HepG2 (cell line): ENCODE results near the gene PIBF1. TPM values are rescaled to one million over a fixed set of nuclear protein-coding genes. Genes with fewer than 3 reads are reported as not detected.

Source experiments
- ARID2 ChIP-seq: sonication (generic); formaldehyde crosslinking; IDR thresholded peaks from 2 replicates; pipeline ENCODE4 v1.8.1; 2022; ENCODE audit warnings: mild to moderate bottlenecking, missing genetic modification reagents, borderline replicate concordance
- RBM39 ChIP-seq: fragments of 200-400 bp; formaldehyde crosslinking; IDR thresholded peaks from one replicate; pipeline ENCODE4 v1.6.1; 2018; ENCODE audit warnings: antibody characterized with exemption, mild to moderate bottlenecking, low read depth, low read length; ENCODE audit not compliant: poor library complexity, severe bottlenecking
- ZNF292 ChIP-seq: sonication (generic); formaldehyde crosslinking; IDR thresholded peaks from 2 replicates; pipeline ENCODE4 v1.8.1; 2022; ENCODE audit warnings: mild to moderate bottlenecking, low read depth, missing genetic modification reagents, borderline replicate concordance
- ZNF883 ChIP-seq: sonication (generic); formaldehyde crosslinking; IDR thresholded peaks from 2 replicates; pipeline ENCODE4 v1.5.1; 2020; ENCODE audit warnings: mild to moderate bottlenecking, missing genetic modification reagents; ENCODE audit errors: not compliant biosample characterization
- polyA plus RNA-seq, 8 experiments: library from polyadenylated mRNA; depleted of rRNA in 3 of 8; stranded (reverse) in 7 of 8; unstranded in 1 of 8; fragments of >200 nt; fragmentation: Illumina TruSeq in 4 of 8; extraction: Trizol in 4 of 8; gene quantifications; 2 replicates each; pipeline versions ENCODE4 v1.2.1 to v1.2.3, GENCODE V29; 2011 to 2016; ENCODE audit warnings: low read depth in 4 of 8, missing spikeins in 1 of 8, mixed read lengths in 1 of 8; ENCODE audit not compliant: insufficient read depth in 1 of 8
- total RNA-seq, 5 experiments: library from RNA; depleted of rRNA; stranded (reverse); fragments of >200 nt; fragmentation: Illumina TruSeq; extraction: Trizol; gene quantifications; 2 replicates each; pipeline ENCODE4 v1.2.3, GENCODE V29; 2016; ENCODE audit warnings: low read depth in 1 of 5
- TF ChIP-seq, protein P1 (sequence below): sonication (generic); formaldehyde crosslinking; IDR thresholded peaks from 2 replicates; pipeline ENCODE4 v1.4.0; 2020; ENCODE audit warnings: mild to moderate bottlenecking, missing genetic modification reagents
- TF ChIP-seq, protein P2 (sequence below): sonication (generic); formaldehyde crosslinking; IDR thresholded peaks from 2 replicates; pipeline ENCODE4 v1.9.0; 2022; ENCODE audit warnings: missing genetic modification reagents, mild to moderate bottlenecking, borderline replicate concordance
- TF ChIP-seq, protein P3 (sequence below): sonication (generic); formaldehyde crosslinking; IDR thresholded peaks from 2 replicates; pipeline ENCODE4 v1.4.0; 2020; ENCODE audit warnings: missing genetic modification reagents, borderline replicate concordance
- TF ChIP-seq, protein P4 (sequence below): sonication (generic); formaldehyde crosslinking; IDR thresholded peaks from 2 replicates; pipeline ENCODE4 v1.4.0; 2020; ENCODE audit warnings: missing genetic modification reagents, mild to moderate bottlenecking, borderline replicate concordance
- TF ChIP-seq, protein P5 (sequence below): sonication (generic); formaldehyde crosslinking; IDR thresholded peaks from 2 replicates; pipeline ENCODE4 v1.5.0; 2020; ENCODE audit warnings: mild to moderate bottlenecking, missing genetic modification reagents, moderate library complexity
- TF ChIP-seq, protein P6 (sequence below), 2 experiments: IDR thresholded peaks; 2 replicates each; pipeline ENCODE4 v1.6.1; 2011 to 2012; ENCODE audit warnings: low read length in 2 of 2, borderline replicate concordance in 1 of 2, low read depth in 1 of 2, mild to moderate bottlenecking in 1 of 2, moderate library complexity in 1 of 2

The PIBF1 gene
- total and polyA plus RNA-seq, 2 of the 13 experiments (the other 11 are each of a cell fraction or from before 2014, with no cell fraction given), result 4.2 to 15.8 TPM

DNA sequence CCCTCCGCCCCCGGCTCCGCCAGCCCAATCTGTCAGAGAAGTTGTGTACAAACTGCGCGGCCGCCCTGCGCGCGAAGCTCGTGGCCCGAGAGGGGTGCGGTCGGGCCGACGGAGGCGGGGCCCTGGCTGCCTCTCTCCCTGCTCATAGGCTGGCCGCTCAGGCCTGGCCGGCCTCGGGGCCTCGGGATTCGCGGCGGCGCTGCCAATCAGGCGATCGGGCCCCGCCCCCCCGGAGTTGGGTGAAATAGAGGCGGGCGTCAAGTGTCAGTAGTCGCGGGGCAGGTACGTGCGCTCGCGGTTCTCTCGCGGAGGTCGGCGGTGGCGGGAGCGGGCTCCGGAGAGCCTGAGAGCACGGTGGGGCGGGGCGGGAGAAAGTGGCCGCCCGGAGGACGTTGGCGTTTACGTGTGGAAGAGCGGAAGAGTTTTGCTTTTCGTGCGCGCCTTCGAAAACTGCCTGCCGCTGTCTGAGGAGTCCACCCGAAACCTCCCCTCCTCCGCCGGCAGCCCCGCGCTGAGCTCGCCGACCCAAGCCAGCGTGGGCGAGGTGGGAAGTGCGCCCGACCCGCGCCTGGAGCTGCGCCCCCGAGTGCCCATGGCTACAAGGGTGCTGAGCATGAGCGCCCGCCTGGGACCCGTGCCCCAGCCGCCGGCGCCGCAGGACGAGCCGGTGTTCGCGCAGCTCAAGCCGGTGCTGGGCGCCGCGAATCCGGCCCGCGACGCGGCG, 277.0 kb downstream of the PIBF1 start, which contains the start of gene KLF5 (continued):
- TF ChIP-seq, protein P1, sequence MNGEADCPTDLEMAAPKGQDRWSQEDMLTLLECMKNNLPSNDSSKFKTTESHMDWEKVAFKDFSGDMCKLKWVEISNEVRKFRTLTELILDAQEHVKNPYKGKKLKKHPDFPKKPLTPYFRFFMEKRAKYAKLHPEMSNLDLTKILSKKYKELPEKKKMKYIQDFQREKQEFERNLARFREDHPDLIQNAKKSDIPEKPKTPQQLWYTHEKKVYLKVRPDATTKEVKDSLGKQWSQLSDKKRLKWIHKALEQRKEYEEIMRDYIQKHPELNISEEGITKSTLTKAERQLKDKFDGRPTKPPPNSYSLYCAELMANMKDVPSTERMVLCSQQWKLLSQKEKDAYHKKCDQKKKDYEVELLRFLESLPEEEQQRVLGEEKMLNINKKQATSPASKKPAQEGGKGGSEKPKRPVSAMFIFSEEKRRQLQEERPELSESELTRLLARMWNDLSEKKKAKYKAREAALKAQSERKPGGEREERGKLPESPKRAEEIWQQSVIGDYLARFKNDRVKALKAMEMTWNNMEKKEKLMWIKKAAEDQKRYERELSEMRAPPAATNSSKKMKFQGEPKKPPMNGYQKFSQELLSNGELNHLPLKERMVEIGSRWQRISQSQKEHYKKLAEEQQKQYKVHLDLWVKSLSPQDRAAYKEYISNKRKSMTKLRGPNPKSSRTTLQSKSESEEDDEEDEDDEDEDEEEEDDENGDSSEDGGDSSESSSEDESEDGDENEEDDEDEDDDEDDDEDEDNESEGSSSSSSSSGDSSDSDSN (CRISPR knock-in tag), result peak; percentile 75; the same call in 1 of the 2 replicates
- TF ChIP-seq RBM39 (no peak), ZNF292 (CRISPR knock-in tag) (no peak), ZNF883 (CRISPR knock-in tag) (no peak), ARID2 (CRISPR knock-in tag) (0 out of 2 replicates have a peak, but pooled peaks have one; percentile 78)
- TF ChIP-seq, protein P2, sequence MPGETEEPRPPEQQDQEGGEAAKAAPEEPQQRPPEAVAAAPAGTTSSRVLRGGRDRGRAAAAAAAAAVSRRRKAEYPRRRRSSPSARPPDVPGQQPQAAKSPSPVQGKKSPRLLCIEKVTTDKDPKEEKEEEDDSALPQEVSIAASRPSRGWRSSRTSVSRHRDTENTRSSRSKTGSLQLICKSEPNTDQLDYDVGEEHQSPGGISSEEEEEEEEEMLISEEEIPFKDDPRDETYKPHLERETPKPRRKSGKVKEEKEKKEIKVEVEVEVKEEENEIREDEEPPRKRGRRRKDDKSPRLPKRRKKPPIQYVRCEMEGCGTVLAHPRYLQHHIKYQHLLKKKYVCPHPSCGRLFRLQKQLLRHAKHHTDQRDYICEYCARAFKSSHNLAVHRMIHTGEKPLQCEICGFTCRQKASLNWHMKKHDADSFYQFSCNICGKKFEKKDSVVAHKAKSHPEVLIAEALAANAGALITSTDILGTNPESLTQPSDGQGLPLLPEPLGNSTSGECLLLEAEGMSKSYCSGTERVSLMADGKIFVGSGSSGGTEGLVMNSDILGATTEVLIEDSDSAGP (CRISPR knock-in tag), result peak; percentile 66; the same call in 1 of the 2 replicates
- TF ChIP-seq, protein P3, sequence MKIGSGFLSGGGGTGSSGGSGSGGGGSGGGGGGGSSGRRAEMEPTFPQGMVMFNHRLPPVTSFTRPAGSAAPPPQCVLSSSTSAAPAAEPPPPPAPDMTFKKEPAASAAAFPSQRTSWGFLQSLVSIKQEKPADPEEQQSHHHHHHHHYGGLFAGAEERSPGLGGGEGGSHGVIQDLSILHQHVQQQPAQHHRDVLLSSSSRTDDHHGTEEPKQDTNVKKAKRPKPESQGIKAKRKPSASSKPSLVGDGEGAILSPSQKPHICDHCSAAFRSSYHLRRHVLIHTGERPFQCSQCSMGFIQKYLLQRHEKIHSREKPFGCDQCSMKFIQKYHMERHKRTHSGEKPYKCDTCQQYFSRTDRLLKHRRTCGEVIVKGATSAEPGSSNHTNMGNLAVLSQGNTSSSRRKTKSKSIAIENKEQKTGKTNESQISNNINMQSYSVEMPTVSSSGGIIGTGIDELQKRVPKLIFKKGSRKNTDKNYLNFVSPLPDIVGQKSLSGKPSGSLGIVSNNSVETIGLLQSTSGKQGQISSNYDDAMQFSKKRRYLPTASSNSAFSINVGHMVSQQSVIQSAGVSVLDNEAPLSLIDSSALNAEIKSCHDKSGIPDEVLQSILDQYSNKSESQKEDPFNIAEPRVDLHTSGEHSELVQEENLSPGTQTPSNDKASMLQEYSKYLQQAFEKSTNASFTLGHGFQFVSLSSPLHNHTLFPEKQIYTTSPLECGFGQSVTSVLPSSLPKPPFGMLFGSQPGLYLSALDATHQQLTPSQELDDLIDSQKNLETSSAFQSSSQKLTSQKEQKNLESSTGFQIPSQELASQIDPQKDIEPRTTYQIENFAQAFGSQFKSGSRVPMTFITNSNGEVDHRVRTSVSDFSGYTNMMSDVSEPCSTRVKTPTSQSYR, result no peak
- TF ChIP-seq, protein P4, sequence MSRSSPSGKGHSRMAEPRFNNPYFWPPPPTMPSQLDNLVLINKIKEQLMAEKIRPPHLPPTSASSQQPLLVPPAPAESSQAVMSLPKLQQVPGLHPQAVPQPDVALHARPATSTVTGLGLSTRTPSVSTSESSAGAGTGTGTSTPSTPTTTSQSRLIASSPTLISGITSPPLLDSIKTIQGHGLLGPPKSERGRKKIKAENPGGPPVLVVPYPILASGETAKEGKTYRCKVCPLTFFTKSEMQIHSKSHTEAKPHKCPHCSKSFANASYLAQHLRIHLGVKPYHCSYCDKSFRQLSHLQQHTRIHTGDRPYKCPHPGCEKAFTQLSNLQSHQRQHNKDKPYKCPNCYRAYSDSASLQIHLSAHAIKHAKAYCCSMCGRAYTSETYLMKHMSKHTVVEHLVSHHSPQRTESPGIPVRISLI, result no peak
- TF ChIP-seq, protein P5, sequence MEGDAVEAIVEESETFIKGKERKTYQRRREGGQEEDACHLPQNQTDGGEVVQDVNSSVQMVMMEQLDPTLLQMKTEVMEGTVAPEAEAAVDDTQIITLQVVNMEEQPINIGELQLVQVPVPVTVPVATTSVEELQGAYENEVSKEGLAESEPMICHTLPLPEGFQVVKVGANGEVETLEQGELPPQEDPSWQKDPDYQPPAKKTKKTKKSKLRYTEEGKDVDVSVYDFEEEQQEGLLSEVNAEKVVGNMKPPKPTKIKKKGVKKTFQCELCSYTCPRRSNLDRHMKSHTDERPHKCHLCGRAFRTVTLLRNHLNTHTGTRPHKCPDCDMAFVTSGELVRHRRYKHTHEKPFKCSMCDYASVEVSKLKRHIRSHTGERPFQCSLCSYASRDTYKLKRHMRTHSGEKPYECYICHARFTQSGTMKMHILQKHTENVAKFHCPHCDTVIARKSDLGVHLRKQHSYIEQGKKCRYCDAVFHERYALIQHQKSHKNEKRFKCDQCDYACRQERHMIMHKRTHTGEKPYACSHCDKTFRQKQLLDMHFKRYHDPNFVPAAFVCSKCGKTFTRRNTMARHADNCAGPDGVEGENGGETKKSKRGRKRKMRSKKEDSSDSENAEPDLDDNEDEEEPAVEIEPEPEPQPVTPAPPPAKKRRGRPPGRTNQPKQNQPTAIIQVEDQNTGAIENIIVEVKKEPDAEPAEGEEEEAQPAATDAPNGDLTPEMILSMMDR, result no peak
- TF ChIP-seq, protein P6, sequence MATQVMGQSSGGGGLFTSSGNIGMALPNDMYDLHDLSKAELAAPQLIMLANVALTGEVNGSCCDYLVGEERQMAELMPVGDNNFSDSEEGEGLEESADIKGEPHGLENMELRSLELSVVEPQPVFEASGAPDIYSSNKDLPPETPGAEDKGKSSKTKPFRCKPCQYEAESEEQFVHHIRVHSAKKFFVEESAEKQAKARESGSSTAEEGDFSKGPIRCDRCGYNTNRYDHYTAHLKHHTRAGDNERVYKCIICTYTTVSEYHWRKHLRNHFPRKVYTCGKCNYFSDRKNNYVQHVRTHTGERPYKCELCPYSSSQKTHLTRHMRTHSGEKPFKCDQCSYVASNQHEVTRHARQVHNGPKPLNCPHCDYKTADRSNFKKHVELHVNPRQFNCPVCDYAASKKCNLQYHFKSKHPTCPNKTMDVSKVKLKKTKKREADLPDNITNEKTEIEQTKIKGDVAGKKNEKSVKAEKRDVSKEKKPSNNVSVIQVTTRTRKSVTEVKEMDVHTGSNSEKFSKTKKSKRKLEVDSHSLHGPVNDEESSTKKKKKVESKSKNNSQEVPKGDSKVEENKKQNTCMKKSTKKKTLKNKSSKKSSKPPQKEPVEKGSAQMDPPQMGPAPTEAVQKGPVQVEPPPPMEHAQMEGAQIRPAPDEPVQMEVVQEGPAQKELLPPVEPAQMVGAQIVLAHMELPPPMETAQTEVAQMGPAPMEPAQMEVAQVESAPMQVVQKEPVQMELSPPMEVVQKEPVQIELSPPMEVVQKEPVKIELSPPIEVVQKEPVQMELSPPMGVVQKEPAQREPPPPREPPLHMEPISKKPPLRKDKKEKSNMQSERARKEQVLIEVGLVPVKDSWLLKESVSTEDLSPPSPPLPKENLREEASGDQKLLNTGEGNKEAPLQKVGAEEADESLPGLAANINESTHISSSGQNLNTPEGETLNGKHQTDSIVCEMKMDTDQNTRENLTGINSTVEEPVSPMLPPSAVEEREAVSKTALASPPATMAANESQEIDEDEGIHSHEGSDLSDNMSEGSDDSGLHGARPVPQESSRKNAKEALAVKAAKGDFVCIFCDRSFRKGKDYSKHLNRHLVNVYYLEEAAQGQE (IDR thresholded peaks at IDR 0.05; ENCODE audit: borderline replicate concordance in 1 of 2, low read depth in 1 of 2, low read length in 2 of 2), result no peak
